Body of pancreas (tissue), 4 donors: ENCODE measurements around the gene SOX9.

Experiments
- POLR2A ChIP-seq, 3 donors: fragments of 450-650 bp; IDR thresholded peaks; one replicate each; pipeline ENCODE4 v1.6.1; 2016; ENCODE audit warnings: antibody characterized with exemption in 3 of 3, mild to moderate bottlenecking in 2 of 3
- TF ChIP-seq, protein P1 (sequence below), 7 experiments: fragments of 450-650 bp in 4 of 7; fragments of 200-600 bp in 3 of 7; sonication (generic) in 3 of 7; IDR thresholded peaks; one replicate each; pipeline ENCODE4 v1.5.1; 2016 to 2019; ENCODE audit warnings: antibody characterized with exemption in 7 of 7

DNA sequence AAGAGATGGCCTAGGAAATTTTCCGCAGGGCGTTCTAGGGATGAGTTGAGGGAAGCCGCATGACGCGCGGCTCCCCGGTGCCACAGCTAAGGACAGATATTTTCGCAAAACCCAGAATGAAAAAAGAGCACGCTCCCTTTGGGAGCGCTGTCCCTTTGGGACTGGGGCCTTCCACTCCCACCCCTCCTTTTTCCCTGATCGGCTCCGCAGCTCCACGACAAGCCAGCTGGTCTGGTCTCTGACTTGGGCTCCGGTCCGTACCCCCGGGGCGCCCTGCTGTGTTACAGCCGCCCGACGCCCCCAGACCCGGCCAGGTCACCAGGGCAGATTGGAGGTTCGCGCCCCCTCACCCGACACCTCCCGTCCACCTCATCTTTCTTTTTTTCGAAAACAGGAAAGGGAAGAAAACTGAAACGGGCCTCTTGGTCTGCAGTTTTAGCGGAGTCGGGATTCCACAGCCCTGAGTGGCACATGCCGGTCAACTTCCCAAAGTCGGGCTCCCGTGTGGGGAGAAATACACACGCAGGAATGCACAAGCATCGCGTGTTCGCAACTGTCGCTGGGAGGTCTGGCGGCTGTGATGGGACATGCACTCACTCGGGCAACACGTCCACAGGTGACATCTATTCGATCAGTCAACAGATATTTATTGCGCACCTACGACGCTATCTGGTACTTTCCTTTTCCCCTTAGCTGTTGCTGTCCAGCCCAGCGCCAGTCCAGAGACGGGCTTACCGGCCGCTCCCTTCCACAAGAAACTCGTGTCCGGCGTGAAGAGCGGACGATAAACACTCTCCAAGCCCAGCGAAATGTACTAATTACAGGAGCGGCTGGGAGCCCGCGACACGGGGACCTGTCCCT lies 3.9 kb upstream of the SOX9 start:
- TF ChIP-seq, protein P1, sequence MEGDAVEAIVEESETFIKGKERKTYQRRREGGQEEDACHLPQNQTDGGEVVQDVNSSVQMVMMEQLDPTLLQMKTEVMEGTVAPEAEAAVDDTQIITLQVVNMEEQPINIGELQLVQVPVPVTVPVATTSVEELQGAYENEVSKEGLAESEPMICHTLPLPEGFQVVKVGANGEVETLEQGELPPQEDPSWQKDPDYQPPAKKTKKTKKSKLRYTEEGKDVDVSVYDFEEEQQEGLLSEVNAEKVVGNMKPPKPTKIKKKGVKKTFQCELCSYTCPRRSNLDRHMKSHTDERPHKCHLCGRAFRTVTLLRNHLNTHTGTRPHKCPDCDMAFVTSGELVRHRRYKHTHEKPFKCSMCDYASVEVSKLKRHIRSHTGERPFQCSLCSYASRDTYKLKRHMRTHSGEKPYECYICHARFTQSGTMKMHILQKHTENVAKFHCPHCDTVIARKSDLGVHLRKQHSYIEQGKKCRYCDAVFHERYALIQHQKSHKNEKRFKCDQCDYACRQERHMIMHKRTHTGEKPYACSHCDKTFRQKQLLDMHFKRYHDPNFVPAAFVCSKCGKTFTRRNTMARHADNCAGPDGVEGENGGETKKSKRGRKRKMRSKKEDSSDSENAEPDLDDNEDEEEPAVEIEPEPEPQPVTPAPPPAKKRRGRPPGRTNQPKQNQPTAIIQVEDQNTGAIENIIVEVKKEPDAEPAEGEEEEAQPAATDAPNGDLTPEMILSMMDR (IDR thresholded peaks at IDR 0.05): no peak
- peak in 2 of 3 donors; percentile 24 to 28 for TF ChIP-seq POLR2A (IDR thresholded peaks at IDR 0.05)
